SK-N-MC (cell line): ENCODE results near the gene B3GAT2.

ENCODE experiments used
- EZH2 ChIP-seq: fragments of 200-600 bp; sonication (generic); IDR thresholded peaks from one replicate; pipeline ENCODE4 v1.6.1; 2017; ENCODE audit warnings: antibody characterized with exemption
- FOXP2 ChIP-seq: optimal IDR thresholded peaks from 2 replicates; pipeline ENCODE3; 2011; ENCODE audit warnings: mild to moderate bottlenecking, moderate library complexity; ENCODE audit not compliant: insufficient read depth; ENCODE audit errors: extremely low read length, control extremely low read depth
- POLR2AphosphoS5 ChIP-seq: IDR thresholded peaks from 2 replicates; pipeline ENCODE4 v1.6.1; 2012; ENCODE audit warnings: mild to moderate bottlenecking, low read depth, low read length, borderline replicate concordance

DNA sequence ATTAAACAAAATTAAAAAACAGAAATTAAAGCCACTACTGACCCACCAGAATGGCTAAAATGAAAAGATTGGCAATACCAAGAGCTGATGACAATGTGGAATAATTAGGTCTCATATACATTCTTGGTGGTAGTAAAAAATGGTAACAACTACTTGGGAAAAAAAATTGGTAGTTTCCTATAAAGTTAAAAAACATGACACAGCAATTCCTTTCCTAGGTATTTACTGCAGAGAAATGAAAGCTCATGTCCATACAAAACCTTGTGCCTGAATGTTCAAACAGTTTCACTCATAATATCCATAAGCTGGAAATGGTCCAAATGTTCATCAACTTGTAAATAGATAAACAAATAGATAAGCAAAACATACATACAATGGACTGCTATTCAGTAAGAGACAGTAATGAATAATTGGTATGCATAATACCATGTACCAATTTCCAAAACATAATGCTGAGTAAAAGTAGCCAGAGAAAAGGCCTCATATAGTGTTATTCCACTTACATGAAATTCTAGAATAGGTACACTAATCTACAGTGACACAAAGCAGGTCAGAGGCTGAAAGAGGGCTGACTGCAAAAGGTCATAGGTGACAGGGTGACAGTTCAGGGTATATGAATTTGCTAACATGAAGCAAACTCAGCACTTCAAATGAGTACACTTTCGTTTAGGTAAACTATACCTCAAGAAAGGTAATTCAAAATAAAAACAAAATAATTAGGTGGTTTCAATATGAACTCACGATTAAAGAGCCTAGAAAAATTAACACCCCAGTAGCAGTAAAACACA, 53.0 kb downstream of the B3GAT2 start:
- TF ChIP-seq POLR2AphosphoS5 = no peak
- no peak for TF ChIP-seq EZH2
- no peak for TF ChIP-seq FOXP2
